ENCODE data around the gene HTR1B. TPM values are rescaled to one million over a fixed set of nuclear protein-coding genes. Genes with fewer than 3 reads are reported as not detected.

Gene HTR1B, protein sequence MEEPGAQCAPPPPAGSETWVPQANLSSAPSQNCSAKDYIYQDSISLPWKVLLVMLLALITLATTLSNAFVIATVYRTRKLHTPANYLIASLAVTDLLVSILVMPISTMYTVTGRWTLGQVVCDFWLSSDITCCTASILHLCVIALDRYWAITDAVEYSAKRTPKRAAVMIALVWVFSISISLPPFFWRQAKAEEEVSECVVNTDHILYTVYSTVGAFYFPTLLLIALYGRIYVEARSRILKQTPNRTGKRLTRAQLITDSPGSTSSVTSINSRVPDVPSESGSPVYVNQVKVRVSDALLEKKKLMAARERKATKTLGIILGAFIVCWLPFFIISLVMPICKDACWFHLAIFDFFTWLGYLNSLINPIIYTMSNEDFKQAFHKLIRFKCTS
- under 1 TPM in 1 of 4 donors, not detected in 3; 0.13 TPM for total RNA-seq

DNA sequence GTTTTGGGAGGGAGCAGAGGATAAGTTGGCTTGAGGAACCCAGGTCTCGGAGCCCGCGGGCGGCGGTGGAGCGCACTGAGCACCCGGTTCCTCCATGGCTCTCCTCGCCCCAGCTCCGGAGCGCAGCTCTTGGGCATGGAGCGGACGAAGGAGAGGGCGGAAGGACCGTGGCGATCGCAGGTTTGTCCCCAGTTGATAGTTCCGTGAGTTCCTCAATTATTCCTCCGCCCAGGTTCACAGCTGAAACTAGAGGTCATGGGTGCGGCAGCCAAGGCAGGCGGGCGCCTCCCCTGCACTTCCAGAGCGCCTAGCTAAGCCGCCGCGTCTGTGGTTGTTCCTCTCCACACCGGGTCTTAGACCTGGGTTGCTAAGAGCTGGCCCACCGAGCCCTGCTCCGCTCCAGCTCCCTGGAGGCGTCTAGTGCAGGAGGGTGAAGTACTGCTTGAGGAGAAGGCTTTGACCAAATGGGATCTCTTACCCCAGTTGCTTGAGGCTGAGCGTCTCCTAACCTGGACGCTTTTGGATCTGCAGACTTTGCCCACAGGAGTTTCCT, at the start of gene HTR1B:
Gene HTR1B (minus strand): TSS at position 184 of the 553 bp plus-strand sequence. CDS start 88 bp downstream, at position 96.
- H3K36me3 ChIP-seq, result no peaks in the 10 kb centered on the region
- no peak for DNase-seq
- H3K9me3 ChIP-seq, result no peaks in the 10 kb centered on the region
- 0% methylated on average over 6 to 11 of the region's 31 CpGs for WGBS, 2 donors
- intact Hi-C loops (cut with DNase I), result no loop called here
- peak within 1 kb of the TSS in 1 of 3 donors; percentile 19 for H3K4me3 ChIP-seq (replicated peaks in 1 of 3)
- no peak within 1 kb of the TSS for H3K27ac ChIP-seq
- peaks cover 4% of the 10 kb centered on the region for H3K27me3 ChIP-seq
- no peak for TF ChIP-seq POLR2A (IDR thresholded peaks at IDR 0.05)
- TF ChIP-seq, protein P1, sequence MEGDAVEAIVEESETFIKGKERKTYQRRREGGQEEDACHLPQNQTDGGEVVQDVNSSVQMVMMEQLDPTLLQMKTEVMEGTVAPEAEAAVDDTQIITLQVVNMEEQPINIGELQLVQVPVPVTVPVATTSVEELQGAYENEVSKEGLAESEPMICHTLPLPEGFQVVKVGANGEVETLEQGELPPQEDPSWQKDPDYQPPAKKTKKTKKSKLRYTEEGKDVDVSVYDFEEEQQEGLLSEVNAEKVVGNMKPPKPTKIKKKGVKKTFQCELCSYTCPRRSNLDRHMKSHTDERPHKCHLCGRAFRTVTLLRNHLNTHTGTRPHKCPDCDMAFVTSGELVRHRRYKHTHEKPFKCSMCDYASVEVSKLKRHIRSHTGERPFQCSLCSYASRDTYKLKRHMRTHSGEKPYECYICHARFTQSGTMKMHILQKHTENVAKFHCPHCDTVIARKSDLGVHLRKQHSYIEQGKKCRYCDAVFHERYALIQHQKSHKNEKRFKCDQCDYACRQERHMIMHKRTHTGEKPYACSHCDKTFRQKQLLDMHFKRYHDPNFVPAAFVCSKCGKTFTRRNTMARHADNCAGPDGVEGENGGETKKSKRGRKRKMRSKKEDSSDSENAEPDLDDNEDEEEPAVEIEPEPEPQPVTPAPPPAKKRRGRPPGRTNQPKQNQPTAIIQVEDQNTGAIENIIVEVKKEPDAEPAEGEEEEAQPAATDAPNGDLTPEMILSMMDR (IDR thresholded peaks at IDR 0.05), result no peak
- H3K4me1 ChIP-seq, result peaks cover 8 to 17% of the 10 kb centered on the region in 2 donors

DNA sequence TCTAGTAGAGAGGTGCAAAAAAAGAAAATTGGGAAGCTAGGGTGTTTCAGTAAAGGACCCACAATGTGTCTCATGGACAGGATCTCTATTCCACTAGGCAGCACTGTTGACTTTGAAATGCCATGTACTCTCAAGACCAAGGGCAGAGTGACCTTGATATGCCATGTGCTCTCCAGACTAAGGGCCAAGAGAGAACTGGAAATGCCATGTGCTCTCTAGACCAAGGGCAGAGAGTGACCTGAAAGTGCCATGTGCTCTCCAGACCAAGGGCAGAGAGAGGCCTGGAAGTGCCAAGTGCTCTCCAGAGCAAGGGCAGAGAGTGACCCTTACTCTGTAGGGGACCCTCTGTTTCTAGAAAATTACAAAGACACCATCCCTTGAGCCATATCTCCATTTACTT, 49.3 kb upstream of the HTR1B start:
- no peak for TF ChIP-seq POLR2A (IDR thresholded peaks at IDR 0.05)
- TF ChIP-seq, protein P1 (IDR thresholded peaks at IDR 0.05), result no peak
- Histone ChIP-seq H3K4me1 (no peaks in the 10 kb centered on the region), H3K9me3 (no peaks in the 10 kb centered on the region), H3K4me3 (replicated peaks in 1 of 3) (no peak overlapping the region), H3K36me3 (no peaks in the 10 kb centered on the region), H3K27me3 (no peaks in the 10 kb centered on the region), H3K27ac (no peak overlapping the region)
- no peak for DNase-seq
- intact Hi-C loops (cut with DNase I), result no loop called here

DNA sequence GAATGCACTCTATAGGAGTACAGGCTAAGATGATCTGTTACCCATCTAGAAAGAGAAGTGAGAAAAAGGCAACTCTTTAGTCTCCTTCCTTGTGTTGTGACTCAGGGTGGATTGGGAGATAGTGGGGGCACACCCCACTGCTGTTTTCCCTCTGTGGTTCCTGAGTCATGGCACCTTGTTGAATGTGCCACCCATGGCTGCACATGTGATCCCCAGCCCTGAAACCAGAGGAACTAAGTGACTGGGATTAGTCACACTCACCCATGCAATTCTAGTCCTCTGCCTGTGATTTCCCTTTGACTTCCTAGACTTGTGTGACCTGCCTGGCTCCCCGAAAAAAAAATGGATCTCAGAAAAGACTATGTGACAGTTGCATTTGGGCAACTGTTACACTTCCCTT, 48.6 kb upstream of the HTR1B start:
- H3K27ac ChIP-seq, result no peak overlapping the region
- TF ChIP-seq, protein P1 (IDR thresholded peaks at IDR 0.05), result no peak
- TF ChIP-seq POLR2A (IDR thresholded peaks at IDR 0.05), result no peak
- intact Hi-C loops (cut with DNase I), result no loop called here
- no peak overlapping the region for H3K4me3 ChIP-seq (replicated peaks in 1 of 3)
- DNase-seq, result no peak
- H3K36me3 ChIP-seq, result no peaks in the 10 kb centered on the region
- H3K27me3 ChIP-seq, result no peaks in the 10 kb centered on the region
- no peaks in the 10 kb centered on the region for H3K9me3 ChIP-seq
- no peaks in the 10 kb centered on the region for H3K4me1 ChIP-seq
- whole genome bisulfite sequencing, 2 donors, result 88 to 100% methylated on average over 1 of the region's 1 CpG

DNA sequence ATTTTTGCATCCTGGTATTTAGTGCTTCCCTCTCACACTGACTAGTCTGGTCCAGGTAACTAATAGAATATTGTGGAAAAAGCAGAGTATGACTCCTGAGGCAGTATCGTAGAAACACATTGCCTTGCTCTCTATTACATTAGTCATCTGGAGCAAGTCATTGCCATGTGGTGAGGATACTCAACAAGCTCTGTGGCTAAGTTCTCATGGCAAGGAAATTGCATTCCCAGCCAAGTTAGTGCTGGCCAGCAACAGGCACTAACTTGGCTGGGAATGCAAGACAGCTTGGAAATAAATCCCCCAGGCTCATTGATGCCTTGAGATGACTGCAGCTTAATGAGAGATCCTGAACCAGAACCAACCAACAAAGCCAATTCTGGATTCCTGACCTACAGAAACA, 39.7 kb upstream of the HTR1B start:
- 93 to 100% methylated on average over 1 of the region's 1 CpG for WGBS, 2 donors
- Histone ChIP-seq H3K27me3 (no peaks in the 10 kb centered on the region), H3K36me3 (no peaks in the 10 kb centered on the region), H3K27ac (no peak overlapping the region), H3K4me3 (replicated peaks in 1 of 3) (no peak overlapping the region), H3K9me3 (no peaks in the 10 kb centered on the region), H3K4me1 (no peaks in the 10 kb centered on the region)
- intact Hi-C loops (cut with DNase I), result no loop called here
- TF ChIP-seq, protein P1 (IDR thresholded peaks at IDR 0.05), result no peak
- no peak for TF ChIP-seq POLR2A (IDR thresholded peaks at IDR 0.05)
- no peak for DNase-seq

DNA sequence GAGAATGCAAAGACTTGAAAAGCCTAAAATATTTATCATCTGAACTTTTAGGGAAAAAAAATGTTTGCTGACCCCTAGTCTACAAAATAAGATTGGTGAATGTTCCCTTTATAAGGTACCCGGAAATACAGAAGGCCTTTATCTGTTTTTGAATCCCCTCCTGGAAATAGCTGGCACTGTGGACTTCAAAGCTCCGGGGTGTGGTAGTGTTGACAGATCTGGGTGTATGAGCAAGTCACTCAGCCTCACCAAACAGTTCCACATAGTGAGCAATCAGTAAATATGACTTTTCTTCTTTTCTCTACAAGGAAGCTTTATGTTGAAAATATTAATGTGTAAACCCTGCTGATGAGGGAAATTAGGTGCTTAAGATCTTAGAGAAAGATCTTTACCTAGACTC, 29.2 kb upstream of the HTR1B start:
- intact Hi-C loops (cut with DNase I), result no loop called here
- no peak for DNase-seq
- Histone ChIP-seq H3K9me3 (no peaks in the 10 kb centered on the region), H3K4me3 (replicated peaks in 1 of 3) (no peak overlapping the region), H3K4me1 (no peaks in the 10 kb centered on the region), H3K36me3 (no peaks in the 10 kb centered on the region), H3K27ac (no peak overlapping the region), H3K27me3 (no peaks in the 10 kb centered on the region)
- TF ChIP-seq POLR2A (IDR thresholded peaks at IDR 0.05), result no peak
- TF ChIP-seq, protein P1 (IDR thresholded peaks at IDR 0.05), result no peak
- WGBS, 2 donors, result 85 to 96% methylated on average over 2 of the region's 2 CpGs
